Measurements from ENCODE around the gene ZNF500.

DNA sequence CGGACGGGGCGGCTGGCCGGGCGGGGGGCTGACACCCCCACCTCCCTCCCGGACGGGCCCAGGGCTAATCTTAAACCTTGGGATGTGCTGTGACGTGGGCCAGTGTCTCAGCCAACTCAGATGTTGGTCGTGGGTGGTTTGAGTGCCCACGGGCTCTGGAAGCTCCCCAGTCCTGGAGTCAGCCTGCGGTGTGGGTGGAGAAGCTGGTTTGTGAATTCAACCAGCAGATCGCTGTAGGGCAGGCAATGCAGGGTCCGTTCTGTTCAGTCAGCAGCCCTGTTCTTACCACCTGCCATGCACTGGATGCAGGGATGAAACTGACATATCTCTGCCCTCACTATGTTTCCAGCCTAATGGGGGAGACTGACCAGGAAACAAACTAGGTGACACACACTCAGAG, 8.0 kb upstream of the ZNF500 start:
- TF ChIP-seq, protein P1, sequence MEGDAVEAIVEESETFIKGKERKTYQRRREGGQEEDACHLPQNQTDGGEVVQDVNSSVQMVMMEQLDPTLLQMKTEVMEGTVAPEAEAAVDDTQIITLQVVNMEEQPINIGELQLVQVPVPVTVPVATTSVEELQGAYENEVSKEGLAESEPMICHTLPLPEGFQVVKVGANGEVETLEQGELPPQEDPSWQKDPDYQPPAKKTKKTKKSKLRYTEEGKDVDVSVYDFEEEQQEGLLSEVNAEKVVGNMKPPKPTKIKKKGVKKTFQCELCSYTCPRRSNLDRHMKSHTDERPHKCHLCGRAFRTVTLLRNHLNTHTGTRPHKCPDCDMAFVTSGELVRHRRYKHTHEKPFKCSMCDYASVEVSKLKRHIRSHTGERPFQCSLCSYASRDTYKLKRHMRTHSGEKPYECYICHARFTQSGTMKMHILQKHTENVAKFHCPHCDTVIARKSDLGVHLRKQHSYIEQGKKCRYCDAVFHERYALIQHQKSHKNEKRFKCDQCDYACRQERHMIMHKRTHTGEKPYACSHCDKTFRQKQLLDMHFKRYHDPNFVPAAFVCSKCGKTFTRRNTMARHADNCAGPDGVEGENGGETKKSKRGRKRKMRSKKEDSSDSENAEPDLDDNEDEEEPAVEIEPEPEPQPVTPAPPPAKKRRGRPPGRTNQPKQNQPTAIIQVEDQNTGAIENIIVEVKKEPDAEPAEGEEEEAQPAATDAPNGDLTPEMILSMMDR (IDR thresholded peaks at IDR 0.05), result no peak
- TF ChIP-seq POLR2A (IDR thresholded peaks at IDR 0.05) (no peak), POLR2AphosphoS5 (IDR thresholded peaks at IDR 0.05) (no peak)
